GM10847 (cell line): ENCODE data around the gene HNRNPUL2.

ENCODE experiments used
- POLR2A ChIP-seq: IDR thresholded peaks from 2 replicates; pipeline ENCODE4 v1.6.1; 2011; ENCODE audit not compliant: insufficient read length; ENCODE audit errors: extremely low read depth

Gene HNRNPUL2

GRCh38 chr11:62727165-62727871 is at the start of gene HNRNPUL2:
HNRNPUL2 (minus strand) TSS chr11:62727457; CDS start chr11:62727156, 301 bp downstream.
- peak; percentile 92 for TF ChIP-seq POLR2A

- TF ChIP-seq POLR2A = no peak
These were observed 48.4 kb upstream of the HNRNPUL2 start for GRCh38 chr11:62775646-62776045.

- TF ChIP-seq POLR2A = no peak
These were observed 47.1 kb upstream of the HNRNPUL2 start for GRCh38 chr11:62774407-62774806.

GRCh38 chr11:62771144-62772021 is 44.1 kb upstream of the HNRNPUL2 start, which contains the start of gene TAF6L:
TAF6L (plus strand) TSS chr11:62771396; CDS start chr11:62775784, 4,388 bp downstream.
- TF ChIP-seq POLR2A = peak; percentile 47

- TF ChIP-seq POLR2A = no peak
These were observed 43.5 kb upstream of the HNRNPUL2 start for GRCh38 chr11:62770778-62771143.

GRCh38 chr11:62757846-62758788 is 30.9 kb upstream of the HNRNPUL2 start:
- TF ChIP-seq POLR2A = no peak

GRCh38 chr11:62755086-62755615 is 27.9 kb upstream of the HNRNPUL2 start:
- no peak for TF ChIP-seq POLR2A

- peak; percentile 57 for TF ChIP-seq POLR2A
These were observed 26.7 kb upstream of the HNRNPUL2 start, which contains the start of gene ZBTB3 for GRCh38 chr11:62753736-62754603. ZBTB3 (minus strand) TSS chr11:62754160; CDS start chr11:62753664, 496 bp downstream.

- TF ChIP-seq POLR2A = no peak
These were observed 25.9 kb upstream of the HNRNPUL2 start for GRCh38 chr11:62752994-62753735.

GRCh38 chr11:62752177-62752785 is 25.0 kb upstream of the HNRNPUL2 start:
- TF ChIP-seq POLR2A = no peak

- TF ChIP-seq POLR2A = no peak
These were observed 20.4 kb upstream of the HNRNPUL2 start for GRCh38 chr11:62747475-62748160.

- no peak for TF ChIP-seq POLR2A
These were observed 9.9 kb upstream of the HNRNPUL2 start for GRCh38 chr11:62737196-62737595.
